ENCODE results near the gene EIF2A.

The EIF2A gene

DNA sequence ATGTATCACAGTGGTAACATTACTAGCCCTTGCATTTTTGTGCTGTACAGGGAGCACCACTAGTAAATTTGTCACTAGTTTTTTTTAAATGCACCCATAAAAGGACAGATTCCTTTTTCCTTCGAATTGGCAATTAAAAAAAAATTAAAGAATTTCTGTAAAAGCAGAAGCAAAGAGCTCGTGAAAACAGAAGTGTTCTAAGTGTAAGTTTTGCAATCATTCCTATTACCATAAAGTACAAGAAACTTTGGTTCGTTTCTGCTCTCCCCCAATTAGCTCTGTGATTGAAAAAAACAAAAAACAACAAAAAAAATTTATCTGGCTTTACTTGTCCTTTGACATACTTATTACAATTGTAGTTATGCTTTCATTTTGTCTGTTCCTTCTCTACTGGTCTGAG is 5.6 kb upstream of the EIF2A start:
- H3K4me3 ChIP-seq = no peak overlapping the region
- no peak overlapping the region for H3K27ac ChIP-seq

DNA sequence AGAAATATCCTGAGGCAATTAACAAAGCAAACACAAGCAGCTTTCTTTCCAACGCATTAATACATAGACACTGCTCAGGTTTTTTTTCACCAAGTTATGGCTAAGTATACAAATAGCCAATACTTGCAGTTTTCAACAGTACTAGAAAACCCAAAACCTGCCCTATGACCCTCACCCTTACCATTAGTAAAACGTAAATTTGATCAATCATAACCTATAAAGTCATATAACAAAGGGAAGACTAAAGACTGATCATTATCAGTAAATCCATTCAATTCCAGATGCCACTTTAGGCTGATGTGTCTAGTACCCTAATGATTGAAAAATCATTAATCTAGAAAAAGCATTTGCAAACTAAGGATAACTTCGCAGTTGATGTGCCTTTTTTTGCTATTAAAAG is 3.5 kb upstream of the EIF2A start:
- H3K27ac ChIP-seq = no peak overlapping the region

GRCh38 chr3:150543531-150543930 is 3.1 kb upstream of the EIF2A start:
- no peak overlapping the region for H3K4me3 ChIP-seq
- no peak overlapping the region for H3K27ac ChIP-seq

More for the DNA sequence above, 3.5 kb upstream of the EIF2A start:
- no peak overlapping the region for H3K4me3 ChIP-seq

DNA sequence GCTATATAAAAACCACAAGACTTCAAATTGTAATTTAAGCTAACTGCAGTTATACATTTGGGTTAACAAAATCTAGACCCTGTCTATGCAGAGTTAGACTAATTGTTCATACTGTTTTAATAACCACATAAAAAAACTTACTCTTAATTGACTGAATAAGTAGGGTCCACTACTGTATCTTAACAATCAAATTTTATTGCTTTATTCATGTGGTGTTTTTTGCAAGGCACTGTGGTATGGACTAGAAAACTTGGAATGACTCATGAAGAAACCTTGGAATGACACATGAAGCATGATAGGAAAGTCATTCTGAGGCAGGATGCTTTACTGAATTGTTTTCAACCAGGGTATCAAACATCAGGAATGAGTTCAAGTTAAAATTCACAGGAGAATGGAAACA is 2.5 kb upstream of the EIF2A start:
- peak overlapping the region in 1 of 21 experiments; percentile 100 for H3K27ac ChIP-seq

DNA sequence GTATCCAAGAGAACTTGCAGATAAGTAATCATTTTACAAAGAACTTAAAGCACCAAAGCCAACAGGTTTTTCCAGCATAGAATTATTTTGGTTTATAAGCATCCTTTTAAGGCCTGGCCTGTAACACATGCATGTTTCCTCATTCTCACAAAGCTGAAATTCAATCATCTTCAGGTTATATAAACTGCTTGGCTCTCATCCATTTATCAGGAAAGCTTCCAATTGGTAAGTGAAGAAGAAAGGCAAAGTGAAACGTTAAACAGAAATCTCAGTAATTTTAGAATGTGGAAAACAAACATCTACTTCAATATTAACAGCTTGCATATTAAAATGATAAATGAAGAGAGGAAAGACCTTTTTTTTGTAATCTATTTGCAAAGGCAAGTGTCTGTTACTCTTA is 1.9 kb upstream of the EIF2A start:
- Histone ChIP-seq H3K4me3 (peak overlapping the region; percentile 58 to 97 (median 73)), H3K27ac (peak overlapping the region in 8 of 21 experiments; percentile 63 to 100 (median 99))

More for the DNA sequence above, 2.5 kb upstream of the EIF2A start:
- no peak overlapping the region for H3K4me3 ChIP-seq

DNA sequence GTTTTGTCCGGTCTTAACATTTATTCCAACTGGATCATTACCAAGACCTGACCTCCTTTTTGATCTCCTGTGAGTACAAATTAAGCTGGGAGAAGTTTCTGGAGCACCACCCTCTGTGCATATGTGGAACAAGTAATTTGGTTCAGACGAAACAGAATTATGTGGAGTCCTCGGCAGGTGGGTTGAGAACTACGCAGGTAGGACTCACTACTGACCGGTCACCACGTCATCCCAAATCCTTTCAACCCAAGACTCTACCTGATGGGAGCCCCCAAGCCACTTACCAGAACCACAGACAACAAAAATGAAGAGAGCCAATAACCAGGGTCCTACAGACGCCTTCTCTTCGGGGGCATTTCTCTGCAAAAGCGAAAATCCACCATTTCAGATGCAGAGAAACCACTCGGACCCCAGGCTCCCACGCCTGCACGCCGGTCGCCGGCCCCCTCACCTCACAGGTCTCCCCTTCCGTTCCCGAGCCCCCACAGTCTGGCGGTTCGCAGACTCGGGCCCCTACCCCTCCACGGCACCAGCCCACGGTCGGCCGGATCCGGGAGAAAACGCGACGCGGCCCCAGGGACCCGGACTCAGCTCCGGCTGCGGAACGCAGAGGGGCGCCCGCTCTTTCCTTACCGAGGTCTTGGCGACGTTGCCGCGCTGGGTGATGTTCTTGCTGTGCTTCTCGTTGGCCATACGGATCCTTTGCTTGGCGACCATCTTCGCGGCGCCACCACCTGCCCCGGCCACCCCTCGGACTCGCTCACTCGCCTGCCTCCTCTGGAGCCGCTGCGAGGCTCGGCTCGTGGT is 965 bp upstream of the EIF2A start:
- peak overlapping the region; percentile 85 to 100 (median 99) for H3K27ac ChIP-seq
- peak overlapping the region; percentile 58 to 97 (median 73) for H3K4me3 ChIP-seq

DNA sequence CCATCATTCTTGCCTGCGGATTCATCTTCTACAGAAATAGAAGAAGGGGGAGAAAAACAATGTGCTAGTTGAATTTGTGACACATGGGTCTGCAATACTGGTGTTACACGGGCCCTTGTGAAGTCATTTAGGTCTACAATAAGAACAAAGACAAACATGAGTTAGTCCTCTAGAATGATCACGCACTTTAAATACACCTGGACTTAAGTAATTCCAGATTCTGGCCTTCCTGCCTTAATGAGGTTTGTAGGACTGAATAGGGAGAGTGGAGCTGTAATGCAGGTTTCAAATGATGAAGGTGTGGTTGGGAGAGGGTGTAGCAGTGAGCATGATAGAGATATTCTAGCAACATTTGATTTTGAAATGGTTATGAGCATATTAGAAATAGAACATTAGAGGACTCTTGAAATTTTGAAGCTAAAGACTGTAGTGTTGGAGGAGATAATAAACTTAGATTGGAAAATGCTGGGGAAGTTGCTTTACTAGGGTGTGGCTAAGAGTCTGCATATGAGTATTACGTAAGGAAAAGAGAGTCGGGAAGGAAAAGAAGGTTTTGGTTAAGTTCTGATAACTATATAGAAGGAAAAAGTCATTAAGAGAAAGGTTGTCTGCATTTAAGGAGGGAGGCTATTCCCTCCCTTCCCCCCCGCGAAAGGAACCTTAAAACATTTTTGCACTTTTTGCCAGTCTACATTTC is 606 bp downstream of the EIF2A start:
- peak overlapping the region; percentile 24 to 100 (median 97) for H3K27ac ChIP-seq
- peak overlapping the region; percentile 58 to 97 (median 73) for H3K4me3 ChIP-seq

- Histone ChIP-seq H3K4me3 (no peak overlapping the region), H3K27ac (no peak overlapping the region)
These were observed 9.4 kb downstream of the EIF2A start for GRCh38 chr3:150555859-150556436.

DNA sequence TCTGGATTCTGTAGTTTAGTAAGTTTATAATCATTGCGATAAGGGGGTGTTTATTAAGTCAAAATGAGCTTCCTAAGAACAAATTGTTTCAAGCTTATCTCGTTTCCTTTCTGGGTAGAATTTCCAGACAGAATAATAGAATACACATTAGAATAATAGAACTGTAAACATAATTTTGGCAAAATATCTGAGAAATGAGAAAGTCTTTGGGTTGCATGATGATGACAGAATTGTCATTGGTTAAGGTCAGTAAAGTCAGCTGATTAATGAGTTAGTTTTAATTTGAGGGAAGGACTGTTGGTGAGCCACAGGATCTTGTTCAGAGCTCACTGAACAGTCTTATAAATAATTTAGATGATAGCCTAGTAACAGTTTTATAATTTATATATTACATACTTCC is 10.2 kb downstream of the EIF2A start:
- no peak overlapping the region for H3K27ac ChIP-seq
- no peak overlapping the region for H3K4me3 ChIP-seq

DNA sequence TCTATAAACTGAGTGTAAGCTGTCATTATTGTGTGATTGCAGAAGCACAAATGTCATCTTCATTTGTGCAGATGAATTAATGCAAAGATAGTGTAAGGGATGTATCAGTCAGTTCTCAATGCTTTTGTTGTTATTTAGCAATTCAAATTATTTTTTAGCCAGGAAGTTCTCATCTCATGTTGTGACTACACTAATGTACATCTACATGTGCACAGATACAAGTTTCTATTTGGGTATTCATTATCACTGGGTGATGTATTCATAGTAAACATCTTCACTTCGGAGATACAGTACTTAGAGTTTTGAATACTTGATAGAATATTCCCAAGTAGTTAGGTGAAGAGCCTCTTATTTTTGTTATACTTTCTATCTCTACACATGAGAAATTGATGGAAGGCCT is 11.1 kb downstream of the EIF2A start:
- Histone ChIP-seq H3K4me3 (no peak overlapping the region), H3K27ac (no peak overlapping the region)

GRCh38 chr3:150564243-150564642 is 17.7 kb downstream of the EIF2A start:
- Histone ChIP-seq H3K27ac (no peak overlapping the region), H3K4me3 (no peak overlapping the region)

- Histone ChIP-seq H3K4me3 (no peak overlapping the region), H3K27ac (no peak overlapping the region)
These were observed 20.7 kb downstream of the EIF2A start for GRCh38 chr3:150567328-150567727.

DNA sequence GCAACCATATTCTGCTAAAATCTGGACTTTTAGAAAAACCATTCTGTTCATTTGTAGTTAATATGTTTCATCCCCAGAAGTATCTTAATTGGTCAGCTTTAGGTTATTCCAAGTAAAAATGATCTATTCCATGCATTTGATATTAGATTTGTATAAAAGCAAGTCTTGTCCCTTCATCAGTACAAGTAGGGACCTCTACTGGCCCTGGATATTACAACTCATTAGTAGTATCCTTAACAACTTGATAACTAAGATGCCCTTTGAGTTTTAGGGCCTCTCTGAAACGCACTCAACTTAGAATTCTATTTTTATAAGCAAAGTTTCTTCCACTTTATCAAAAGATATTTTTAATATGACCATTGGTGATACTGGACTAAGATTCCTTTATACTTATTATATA is 31.3 kb downstream of the EIF2A start:
- H3K4me3 ChIP-seq = no peak overlapping the region
- no peak overlapping the region for H3K27ac ChIP-seq

DNA sequence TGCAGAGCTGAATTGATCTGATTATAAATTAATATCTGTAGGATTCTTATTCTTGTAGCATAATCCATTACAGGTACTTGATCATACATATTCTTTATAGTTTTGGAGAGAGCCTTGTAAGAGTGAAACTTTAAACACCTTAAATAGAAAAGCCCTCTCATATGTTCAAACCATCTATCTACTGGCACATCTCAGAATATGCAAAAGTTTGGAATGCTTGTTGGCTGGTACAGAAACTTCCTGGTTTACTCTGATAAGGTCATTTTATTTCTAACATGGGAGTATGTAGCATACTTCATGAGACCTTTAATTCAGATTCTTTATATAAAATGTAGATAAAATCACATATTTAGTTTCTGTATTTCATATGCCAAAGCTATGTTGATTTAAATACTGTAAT is 34.6 kb downstream of the EIF2A start:
- no peak overlapping the region for H3K4me3 ChIP-seq
- H3K27ac ChIP-seq = no peak overlapping the region

DNA sequence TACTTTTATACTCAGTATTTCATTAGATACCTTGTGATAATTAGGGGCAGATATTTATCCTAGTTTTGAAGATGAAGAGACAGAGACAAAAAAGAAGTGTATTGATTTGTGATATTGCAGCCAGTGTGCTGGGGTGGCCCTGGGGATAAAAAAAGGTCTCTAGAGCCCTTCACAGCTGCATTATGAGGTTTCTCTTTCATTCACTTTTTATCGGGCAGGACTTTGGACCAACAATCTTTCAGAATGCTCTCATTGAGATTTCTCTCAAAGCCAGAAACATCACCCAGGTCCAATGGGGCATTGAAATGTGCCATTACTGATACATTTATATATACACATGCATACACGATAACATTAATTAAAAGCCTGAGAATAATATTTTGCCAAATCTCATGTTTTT is 36.0 kb downstream of the EIF2A start:
- Histone ChIP-seq H3K4me3 (no peak overlapping the region), H3K27ac (no peak overlapping the region)

DNA sequence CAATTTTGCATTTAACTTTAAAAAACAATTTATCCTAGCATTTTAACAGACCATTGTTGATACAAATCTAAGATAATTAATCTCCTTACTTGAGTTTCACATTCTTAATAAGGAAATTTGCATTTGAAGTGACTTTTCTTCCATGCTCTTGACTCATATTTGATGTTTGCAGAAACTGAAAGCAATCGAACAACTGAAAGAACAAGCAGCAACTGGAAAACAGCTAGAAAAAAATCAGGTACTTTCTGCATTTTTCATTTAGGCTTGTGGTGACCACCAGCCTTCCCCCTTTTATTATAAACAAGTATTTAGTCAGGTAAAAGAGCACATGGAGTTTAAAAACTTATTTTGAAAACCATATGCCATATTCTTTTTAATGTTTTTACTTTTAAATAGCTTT is 36.4 kb downstream of the EIF2A start:
- Histone ChIP-seq H3K27ac (no peak overlapping the region), H3K4me3 (no peak overlapping the region)

GRCh38 chr3:150588027-150588830 is 41.6 kb downstream of the EIF2A start:
- Histone ChIP-seq H3K4me3 (no peak overlapping the region), H3K27ac (no peak overlapping the region)

- no peak overlapping the region for H3K27ac ChIP-seq
- H3K4me3 ChIP-seq = no peak overlapping the region
These were observed 43.2 kb downstream of the EIF2A start for GRCh38 chr3:150589759-150590158.

DNA sequence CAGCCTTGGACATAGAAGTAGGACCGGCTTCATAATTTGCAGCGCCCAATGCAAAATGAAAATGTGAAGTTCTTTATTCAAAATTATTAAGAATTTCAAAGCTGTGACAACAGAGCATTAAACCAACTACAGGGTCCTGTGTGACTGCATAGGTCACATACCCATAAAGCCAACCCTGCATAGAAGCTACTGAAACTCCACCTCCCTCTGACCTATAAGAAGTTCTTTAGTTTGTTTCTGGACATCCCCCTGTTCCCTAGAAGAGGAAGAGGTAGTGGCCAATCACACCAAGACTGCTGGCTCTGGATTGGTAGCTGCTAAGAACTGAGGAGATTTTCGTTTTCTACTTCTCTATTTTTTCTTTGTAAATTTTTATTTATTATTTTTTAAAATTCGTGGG is 47.6 kb downstream of the EIF2A start:
- no peak overlapping the region for H3K27ac ChIP-seq
- H3K4me3 ChIP-seq = no peak overlapping the region

GRCh38 chr3:150597646-150598045 is 51.1 kb downstream of the EIF2A start:
- no peak overlapping the region for H3K27ac ChIP-seq
- H3K4me3 ChIP-seq = no peak overlapping the region
